Ramos (cell line): ENCODE measurements around the gene UGT1A3.
"Not testable (repeated sequence)": the region's sequence is repeated elsewhere in the genome, so short reads cannot be mapped to it uniquely, and the experiment has no call there.

ENCODE experiments used
- in situ Hi-C: fragments of 300-500 bp; cut with MboI; formaldehyde crosslinking; loops from one replicate; pipeline ENCODE4 v1.14.3; 2022; ENCODE audit warnings: low sequenced_read_pairs; ENCODE audit not compliant: unreplicated experiment

The UGT1A3 gene

GRCh38 chr2:233728723-233729301 is at the start of gene UGT1A3:
TSS of gene UGT1A3 (plus strand) at chr2:233729042. CDS start at chr2:233729127, 85 bp downstream.
- in situ Hi-C loops = no loop called here

- in situ Hi-C loops = no loop called here
These were observed 49.6 kb upstream of the UGT1A3 start for GRCh38 chr2:233679196-233679595.

GRCh38 chr2:233680361-233681045 is 48.3 kb upstream of the UGT1A3 start:
- in situ Hi-C loops = no loop called here

- in situ Hi-C loops = no loop called here
These were observed 47.2 kb upstream of the UGT1A3 start, which contains the start of gene UGT1A7 for GRCh38 chr2:233681521-233682099. TSS of gene UGT1A7 (plus strand) at chr2:233681901. CDS start at chr2:233681938, 37 bp downstream.

- in situ Hi-C loops = no loop called here
These were observed 44.2 kb upstream of the UGT1A3 start for GRCh38 chr2:233684640-233685039.

GRCh38 chr2:233686928-233687327 is 41.9 kb upstream of the UGT1A3 start:
- in situ Hi-C loops = no loop called here

- in situ Hi-C loops = no loop called here
These were observed 40.5 kb upstream of the UGT1A3 start for GRCh38 chr2:233688341-233688740.

- in situ Hi-C loops = no loop called here
These were observed 39.8 kb upstream of the UGT1A3 start for GRCh38 chr2:233689031-233689430.

GRCh38 chr2:233689501-233689900 is 39.3 kb upstream of the UGT1A3 start:
- in situ Hi-C loops = no loop called here

GRCh38 chr2:233690444-233690843 is 38.4 kb upstream of the UGT1A3 start:
- in situ Hi-C loops = no loop called here

- in situ Hi-C loops = no loop called here
These were observed 37.1 kb upstream of the UGT1A3 start for GRCh38 chr2:233691443-233692433.

GRCh38 chr2:233692648-233693047 is 36.2 kb upstream of the UGT1A3 start, which contains the start of gene UGT1A6:
TSS of gene UGT1A6 (plus strand) at chr2:233692890. CDS start at chr2:233693005, 115 bp downstream.
- in situ Hi-C loops = no loop called here

- in situ Hi-C loops = no loop called here
These were observed 34.9 kb upstream of the UGT1A3 start for GRCh38 chr2:233693963-233694362.

- in situ Hi-C loops = no loop called here
These were observed 30.1 kb upstream of the UGT1A3 start for GRCh38 chr2:233698740-233699139.

- in situ Hi-C loops = no loop called here
These were observed 29.3 kb upstream of the UGT1A3 start for GRCh38 chr2:233699424-233700027.

- in situ Hi-C loops = no loop called here
These were observed 28.7 kb upstream of the UGT1A3 start for GRCh38 chr2:233700028-233700635.

- in situ Hi-C loops = not testable (repeated sequence)
These were observed 28.0 kb upstream of the UGT1A3 start for GRCh38 chr2:233700842-233701241.

GRCh38 chr2:233702238-233702637 is 26.6 kb upstream of the UGT1A3 start:
- in situ Hi-C loops = no loop called here

- in situ Hi-C loops = no loop called here
These were observed 22.8 kb upstream of the UGT1A3 start for GRCh38 chr2:233705911-233706506.
